Spleen (tissue), 11 donors: ENCODE measurements around the gene PSMB7. TPM values are rescaled to one million over a fixed set of nuclear protein-coding genes. Genes with fewer than 3 reads are reported as not detected.
A peak's percentile ranks its signal among the peaks of the same experiment; 100 is the strongest.

Source experiments
- DNase-seq: peaks from one replicate; pipeline ENCODE4 v3.0.0-alpha.2; 2020
- H3K27ac ChIP-seq, 8 donors: fragments of 200-600 bp; sonication (generic) in 7 of 8; 1 replicate in 4 of 8; 2 replicates in 4 of 8; pipeline versions ENCODE4 v1.5.0 to v1.8.0; 2016 to 2021; ENCODE audit warnings: inconsistent platforms in 4 of 8, mild to moderate bottlenecking in 4 of 8, moderate library complexity in 1 of 8
- H3K27me3 ChIP-seq, 7 donors: fragments of 200-600 bp; sonication (generic) in 6 of 7; replicated peaks in 1 of 7; 1 replicate in 4 of 7; 2 replicates in 3 of 7; pipeline versions ENCODE4 v1.5.0 to v1.8.0; 2016 to 2021; ENCODE audit warnings: inconsistent platforms in 3 of 7, mild to moderate bottlenecking in 1 of 7
- H3K36me3 ChIP-seq, 6 donors: fragments of 200-600 bp; sonication (generic) in 5 of 6; 1 replicate in 4 of 6; 2 replicates in 2 of 6; pipeline versions ENCODE4 v1.5.0 to v1.8.0; 2016 to 2021; ENCODE audit warnings: inconsistent platforms in 2 of 6
- H3K4me1 ChIP-seq, 6 donors: fragments of 200-600 bp; sonication (generic) in 5 of 6; 1 replicate in 3 of 6; 2 replicates in 3 of 6; pipeline versions ENCODE4 v1.5.0 to v1.8.0; 2016 to 2021; ENCODE audit warnings: inconsistent platforms in 3 of 6
- H3K4me3 ChIP-seq, 8 donors: fragments of 200-600 bp; sonication (generic) in 7 of 8; 1 replicate in 4 of 8; 2 replicates in 4 of 8; pipeline versions ENCODE4 v1.5.0 to v1.8.0; 2016 to 2021; ENCODE audit warnings: inconsistent platforms in 4 of 8, mild to moderate bottlenecking in 4 of 8, moderate library complexity in 2 of 8
- H3K9me3 ChIP-seq, 8 donors: fragments of 200-600 bp; sonication (generic) in 7 of 8; 1 replicate in 4 of 8; 2 replicates in 4 of 8; pipeline versions ENCODE4 v1.5.0 to v1.8.0; 2016 to 2021; ENCODE audit warnings: inconsistent platforms in 4 of 8
- POLR2A ChIP-seq, 3 donors: fragments of 450-650 bp; IDR thresholded peaks; one replicate each; pipeline ENCODE4 v1.5.1; 2017; ENCODE audit warnings: antibody characterized with exemption in 3 of 3, mild to moderate bottlenecking in 1 of 3
- POLR2AphosphoS5 ChIP-seq, 3 donors: sonication (generic); formaldehyde crosslinking; IDR thresholded peaks; one replicate each; pipeline ENCODE4 v1.5.1; 2017; ENCODE audit warnings: antibody characterized with exemption in 3 of 3
- WGBS, 5 donors: extraction: QIAGEN DNeasy Blood & Tissue Kit in 3 of 5; methylation state at CpG; one replicate each; pipeline versions ENCODE4 v1.1.5 to v1.1.7; 2013 to 2018; 5-methylcytosine and 5-hydroxymethylcytosine counted together
- intact Hi-C: fragments of 100-400 bp; cut with DNase I; formaldehyde crosslinking; loops from one replicate; pipeline ENCODE4 v1.15.0; 2023; ENCODE audit warnings: low total_unique reads
- polyA plus RNA-seq, 3 donors: library from polyadenylated mRNA; stranded (reverse); fragments of 200-250 nt; gene quantifications; one replicate each; pipeline ENCODE4 v1.2.1, GENCODE V29; 2013
- total RNA-seq, 7 donors: library from RNA; depleted of rRNA in 3 of 7; stranded (reverse); fragments of >200 nt in 3 of 7; fragmentation: NEBNext Ultra II Directional in 4 of 7; extraction: Animal tissue kit (Norgen Biotek cat#: 25700) in 4 of 7; gene quantifications; one replicate each; pipeline versions ENCODE4 v1.1.0 to v1.2.1, GENCODE V29; 2016 to 2021
- TF ChIP-seq, protein P1 (sequence below), 11 experiments: fragments of 200-600 bp in 7 of 11; fragments of 450-650 bp in 4 of 11; sonication (generic) in 4 of 11; IDR thresholded peaks in 8 of 11; conservative IDR thresholded peaks in 3 of 11; 1 replicate in 7 of 11; 2 replicates in 4 of 11; pipeline versions ENCODE4 v1.4.0 to v1.8.0; 2016 to 2021; ENCODE audit warnings: antibody characterized with exemption in 11 of 11, inconsistent platforms in 4 of 11, mild to moderate bottlenecking in 1 of 11
- donor health status: healthy with polysubstance abuse.
- donor health status: DM: no; HTN: no; CAD: no; lungs with moderate emphysema.
- donor health status: DM: no; HTN: no; CAD: no.
- donor health status: Bipolar disorder and iron deficiency.
- donor health status: healthy.
- donor health status: DM: no; HTN: no; CAD: no.
- donor health status: DM: yes; HTN: yes; CAD: no.

The PSMB7 gene
- total and polyA plus RNA-seq, 10 donors: 71.3 to 143 (median 108) TPM

GRCh38 chr9:124450241-124450924, 35.1 kb upstream of the PSMB7 start, which contains the start of gene ADGRD2:
TSS of gene ADGRD2 (plus strand) at chr9:124450451. CDS start at chr9:124451667, 1,216 bp downstream.
- H3K9me3 ChIP-seq: no peaks in the 10 kb centered on the region
- no peaks in the 10 kb centered on the region for H3K36me3 ChIP-seq
- no peak within 1 kb of the TSS for H3K27ac ChIP-seq
- H3K4me1 ChIP-seq: peaks cover 0 to 37% (median 19%) of the 10 kb centered on the region in 6 donors
- peak within 1 kb of the TSS in 1 of 8 donors; percentile 35 for H3K4me3 ChIP-seq
- TF ChIP-seq POLR2AphosphoS5 (IDR thresholded peaks at IDR 0.05): peak in 1 of 3 donors; percentile 16
- TF ChIP-seq POLR2A (IDR thresholded peaks at IDR 0.05): no peak
- TF ChIP-seq, protein P1, sequence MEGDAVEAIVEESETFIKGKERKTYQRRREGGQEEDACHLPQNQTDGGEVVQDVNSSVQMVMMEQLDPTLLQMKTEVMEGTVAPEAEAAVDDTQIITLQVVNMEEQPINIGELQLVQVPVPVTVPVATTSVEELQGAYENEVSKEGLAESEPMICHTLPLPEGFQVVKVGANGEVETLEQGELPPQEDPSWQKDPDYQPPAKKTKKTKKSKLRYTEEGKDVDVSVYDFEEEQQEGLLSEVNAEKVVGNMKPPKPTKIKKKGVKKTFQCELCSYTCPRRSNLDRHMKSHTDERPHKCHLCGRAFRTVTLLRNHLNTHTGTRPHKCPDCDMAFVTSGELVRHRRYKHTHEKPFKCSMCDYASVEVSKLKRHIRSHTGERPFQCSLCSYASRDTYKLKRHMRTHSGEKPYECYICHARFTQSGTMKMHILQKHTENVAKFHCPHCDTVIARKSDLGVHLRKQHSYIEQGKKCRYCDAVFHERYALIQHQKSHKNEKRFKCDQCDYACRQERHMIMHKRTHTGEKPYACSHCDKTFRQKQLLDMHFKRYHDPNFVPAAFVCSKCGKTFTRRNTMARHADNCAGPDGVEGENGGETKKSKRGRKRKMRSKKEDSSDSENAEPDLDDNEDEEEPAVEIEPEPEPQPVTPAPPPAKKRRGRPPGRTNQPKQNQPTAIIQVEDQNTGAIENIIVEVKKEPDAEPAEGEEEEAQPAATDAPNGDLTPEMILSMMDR (IDR thresholded peaks at IDR 0.05 in 8 of 11, conservative IDR thresholded peaks at IDR 0.05 in 3 of 11): no peak
- peaks cover 0 to 86% (median 44%) of the 10 kb centered on the region in 7 donors for H3K27me3 ChIP-seq
- intact Hi-C loops: no loop called here
- WGBS, 5 donors: 5 to 18% (median 10%) methylated on average over 25 to 41 of the region's 41 CpGs
- peak; percentile 67 for DNase-seq

- Histone ChIP-seq H3K4me1 (peaks cover 0 to 37% (median 19%) of the 10 kb centered on the region in 6 donors), H3K27me3 (peaks cover 0 to 80% (median 44%) of the 10 kb centered on the region in 7 donors), H3K9me3 (no peaks in the 10 kb centered on the region), H3K4me3 (no peak overlapping the region), H3K27ac (no peak overlapping the region), H3K36me3 (no peaks in the 10 kb centered on the region)
- DNase-seq: peak; percentile 51
- WGBS, 5 donors: 88 to 93% (median 92%) methylated on average over 13 of the region's 13 CpGs
- intact Hi-C loops: no loop called here
- TF ChIP-seq, protein P1 (IDR thresholded peaks at IDR 0.05 in 8 of 11, conservative IDR thresholded peaks at IDR 0.05 in 3 of 11): no peak
- TF ChIP-seq POLR2A (IDR thresholded peaks at IDR 0.05) (no peak), POLR2AphosphoS5 (IDR thresholded peaks at IDR 0.05) (no peak)
Observed at GRCh38 chr9:124449381-124450151, 34.3 kb upstream of the PSMB7 start.

DNA sequence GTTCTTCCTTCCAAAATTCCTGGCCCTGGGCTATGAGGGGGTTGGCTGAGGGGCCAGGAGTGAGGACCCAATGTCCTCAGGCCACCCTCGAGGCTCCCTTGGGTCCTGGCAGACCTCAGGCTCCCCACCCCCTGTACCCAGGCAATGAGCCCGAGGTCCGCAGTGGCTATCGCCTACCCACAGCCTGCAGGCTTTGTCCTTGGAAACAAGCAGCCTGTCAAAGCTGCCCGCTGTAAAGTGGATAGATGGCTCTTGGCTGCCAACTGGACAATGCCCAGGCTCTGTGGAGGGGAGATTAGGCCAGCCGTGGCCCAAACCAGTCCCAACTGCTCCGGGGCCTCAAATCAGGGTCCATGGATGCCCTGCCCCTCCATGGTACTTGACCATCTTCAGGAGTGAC, 32.8 kb upstream of the PSMB7 start:
- no peak overlapping the region for H3K4me3 ChIP-seq
- peak overlapping the region in 2 of 8 donors; percentile 8 to 30 for H3K27ac ChIP-seq
- H3K4me1 ChIP-seq: peaks cover 0 to 28% (median 15%) of the 10 kb centered on the region in 6 donors
- H3K36me3 ChIP-seq: no peaks in the 10 kb centered on the region
- DNase-seq: peak; percentile 77
- H3K27me3 ChIP-seq: peaks cover 0 to 64% (median 31%) of the 10 kb centered on the region in 7 donors
- no peaks in the 10 kb centered on the region for H3K9me3 ChIP-seq
- intact Hi-C loops: no loop called here
- 63 to 79% (median 78%) methylated on average over 6 to 7 of the region's 7 CpGs for WGBS, 5 donors
- peak; percentile 59 to 72 (median 67) for TF ChIP-seq POLR2AphosphoS5 (IDR thresholded peaks at IDR 0.05)
- TF ChIP-seq POLR2A (IDR thresholded peaks at IDR 0.05): no peak
- TF ChIP-seq, protein P1 (IDR thresholded peaks at IDR 0.05 in 8 of 11, conservative IDR thresholded peaks at IDR 0.05 in 3 of 11): no peak

- WGBS, 5 donors: 49 to 79% (median 64%) methylated on average over 4 of the region's 4 CpGs
- no peak overlapping the region for H3K27ac ChIP-seq
- no peak overlapping the region for H3K4me3 ChIP-seq
- TF ChIP-seq, protein P1 (IDR thresholded peaks at IDR 0.05 in 8 of 11, conservative IDR thresholded peaks at IDR 0.05 in 3 of 11): no peak
- TF ChIP-seq POLR2A (IDR thresholded peaks at IDR 0.05) (no peak), POLR2AphosphoS5 (IDR thresholded peaks at IDR 0.05) (no peak)
- H3K9me3 ChIP-seq: peaks cover 0 to 5% (median 3%) of the 10 kb centered on the region in 8 donors
- peaks cover 0 to 57% (median 23%) of the 10 kb centered on the region in 7 donors for H3K27me3 ChIP-seq
- peaks cover 0 to 27% (median 13%) of the 10 kb centered on the region in 6 donors for H3K4me1 ChIP-seq
- intact Hi-C loops: no loop called here
- no peaks in the 10 kb centered on the region for H3K36me3 ChIP-seq
- peak; percentile 47 for DNase-seq
Observed at GRCh38 chr9:124447297-124447661, 32.0 kb upstream of the PSMB7 start.
